ENCODE data around the gene OPRD1.

- TF ChIP-seq EZH2 (IDR thresholded peaks at IDR 0.05; ENCODE audit: borderline replicate concordance, insufficient read depth, low read depth, low read length, poor library complexity, severe bottlenecking) (no peak), CTCF (IDR thresholded peaks at IDR 0.05) (no peak)
Measured at GRCh38 chr1:28864695-28865094, 52.7 kb downstream of the OPRD1 start.

All from B cell (primary cell).